ENCODE measurements around the gene RSKR.

The RSKR gene

GRCh38 chr17:28575126-28575795 is 38.7 kb downstream of the RSKR start:
- Histone ChIP-seq H3K4me3 (ENCODE audit: insufficient read depth, low read length, poor library complexity, severe bottlenecking) (no peak overlapping the region), H3K9ac (ENCODE audit: low read length) (0 out of 2 replicates have a peak overlapping the region, but pooled peaks have one; percentile 27), H4K20me1 (ENCODE audit: low read depth, low read length) (no peaks in the 10 kb centered on the region), H3K27me3 (ENCODE audit: low read length) (no peaks in the 10 kb centered on the region), H3K36me3 (ENCODE audit: low read length) (no peaks in the 10 kb centered on the region), H3K9me3 (ENCODE audit: insufficient read depth, low read length) (no peaks in the 10 kb centered on the region), H3K79me2 (ENCODE audit: insufficient read depth, low read length) (no peaks in the 10 kb centered on the region), H3K4me2 (ENCODE audit: low read depth, low read length, poor library complexity, severe bottlenecking) (peak overlapping the region; percentile 58), H3K9me2 (replicated peaks; ENCODE audit: insufficient read depth, low read length) (no peaks in the 10 kb centered on the region), H3F3A (ENCODE audit: insufficient read depth) (peaks cover 24% of the 10 kb centered on the region), H3K27ac (ENCODE audit: low read depth, low read length) (no peak overlapping the region), H2AFZ (ENCODE audit: low read depth, low read length, severe bottlenecking) (no peak overlapping the region)
- TF ChIP-seq EZH2phosphoT487 (conservative IDR thresholded peaks at IDR 0.05; ENCODE audit: low read length) (no peak), CTCF (IDR thresholded peaks at IDR 0.05; ENCODE audit: insufficient read depth, low read length, poor library complexity, severe bottlenecking) (no peak)

GRCh38 chr17:28574526-28574925 is 39.5 kb downstream of the RSKR start:
- Histone ChIP-seq H3K36me3 (ENCODE audit: low read length) (no peaks in the 10 kb centered on the region), H3K4me2 (ENCODE audit: low read depth, low read length, poor library complexity, severe bottlenecking) (no peak overlapping the region), H4K20me1 (ENCODE audit: low read depth, low read length) (no peaks in the 10 kb centered on the region), H3K9ac (ENCODE audit: low read length) (no peak overlapping the region), H3F3A (ENCODE audit: insufficient read depth) (peaks cover 26% of the 10 kb centered on the region), H3K27me3 (ENCODE audit: low read length) (no peaks in the 10 kb centered on the region), H2AFZ (ENCODE audit: low read depth, low read length, severe bottlenecking) (no peak overlapping the region), H3K9me3 (ENCODE audit: insufficient read depth, low read length) (no peaks in the 10 kb centered on the region), H3K9me2 (replicated peaks; ENCODE audit: insufficient read depth, low read length) (no peaks in the 10 kb centered on the region), H3K27ac (ENCODE audit: low read depth, low read length) (no peak overlapping the region), H3K79me2 (ENCODE audit: insufficient read depth, low read length) (no peaks in the 10 kb centered on the region), H3K4me3 (ENCODE audit: insufficient read depth, low read length, poor library complexity, severe bottlenecking) (no peak overlapping the region)
- TF ChIP-seq EZH2phosphoT487 (conservative IDR thresholded peaks at IDR 0.05; ENCODE audit: low read length) (no peak), CTCF (IDR thresholded peaks at IDR 0.05; ENCODE audit: insufficient read depth, low read length, poor library complexity, severe bottlenecking) (no peak)

- Histone ChIP-seq H3K36me3 (ENCODE audit: low read length) (no peaks in the 10 kb centered on the region), H3K9me2 (replicated peaks; ENCODE audit: insufficient read depth, low read length) (no peaks in the 10 kb centered on the region), H3K4me3 (ENCODE audit: insufficient read depth, low read length, poor library complexity, severe bottlenecking) (no peak overlapping the region), H4K20me1 (ENCODE audit: low read depth, low read length) (no peaks in the 10 kb centered on the region), H3K9ac (ENCODE audit: low read length) (no peak overlapping the region), H3K79me2 (ENCODE audit: insufficient read depth, low read length) (no peaks in the 10 kb centered on the region), H3K27ac (ENCODE audit: low read depth, low read length) (no peak overlapping the region), H3K27me3 (ENCODE audit: low read length) (no peaks in the 10 kb centered on the region), H2AFZ (ENCODE audit: low read depth, low read length, severe bottlenecking) (no peak overlapping the region), H3K9me3 (ENCODE audit: insufficient read depth, low read length) (no peaks in the 10 kb centered on the region), H3F3A (ENCODE audit: insufficient read depth) (peaks cover 26% of the 10 kb centered on the region), H3K4me2 (ENCODE audit: low read depth, low read length, poor library complexity, severe bottlenecking) (no peak overlapping the region)
- TF ChIP-seq EZH2phosphoT487 (conservative IDR thresholded peaks at IDR 0.05; ENCODE audit: low read length) (no peak), CTCF (IDR thresholded peaks at IDR 0.05; ENCODE audit: insufficient read depth, low read length, poor library complexity, severe bottlenecking) (no peak)
Measured at GRCh38 chr17:28573966-28574480, 40.0 kb downstream of the RSKR start.
